ENCODE results near the gene SETD5.

Gene SETD5

GRCh38 chr3:9401986-9402385 lies 4.6 kb downstream of the SETD5 start:
- H3K9me3 ChIP-seq (ENCODE audit: low read length) = no peaks in the 10 kb centered on the region
- H3K36me3 ChIP-seq (ENCODE audit: insufficient read depth, low read length) = no peaks in the 10 kb centered on the region
- peak overlapping the region; percentile 72 for H3K27ac ChIP-seq (ENCODE audit: low read depth, low read length)
- H3K27me3 ChIP-seq (ENCODE audit: control insufficient read depth in 1 of 2, insufficient read depth in 2 of 2, low read length in 2 of 2) = no peaks in the 10 kb centered on the region
- peak overlapping the region; percentile 7 for H3K9ac ChIP-seq (ENCODE audit: low read length)
- peaks cover 70% of the 10 kb centered on the region for H3K4me1 ChIP-seq (ENCODE audit: insufficient read depth, low read length)
- peak overlapping the region in 1 of 2 donors; percentile 29 for H3K4me3 ChIP-seq (ENCODE audit: low read depth in 1 of 2, low read length in 2 of 2)

GRCh38 chr3:9402410-9403228 lies 5.2 kb downstream of the SETD5 start:
- Histone ChIP-seq H3K36me3 (ENCODE audit: insufficient read depth, low read length) (no peaks in the 10 kb centered on the region), H3K27me3 (ENCODE audit: control insufficient read depth in 1 of 2, insufficient read depth in 2 of 2, low read length in 2 of 2) (no peaks in the 10 kb centered on the region), H3K27ac (ENCODE audit: low read depth, low read length) (peak overlapping the region; percentile 72), H3K4me3 (ENCODE audit: low read depth in 1 of 2, low read length in 2 of 2) (peak overlapping the region in 1 of 2 donors; percentile 29), H3K9ac (ENCODE audit: low read length) (peak overlapping the region; percentile 7), H3K4me1 (ENCODE audit: insufficient read depth, low read length) (peaks cover 75% of the 10 kb centered on the region), H3K9me3 (ENCODE audit: low read length) (no peaks in the 10 kb centered on the region)

DNA sequence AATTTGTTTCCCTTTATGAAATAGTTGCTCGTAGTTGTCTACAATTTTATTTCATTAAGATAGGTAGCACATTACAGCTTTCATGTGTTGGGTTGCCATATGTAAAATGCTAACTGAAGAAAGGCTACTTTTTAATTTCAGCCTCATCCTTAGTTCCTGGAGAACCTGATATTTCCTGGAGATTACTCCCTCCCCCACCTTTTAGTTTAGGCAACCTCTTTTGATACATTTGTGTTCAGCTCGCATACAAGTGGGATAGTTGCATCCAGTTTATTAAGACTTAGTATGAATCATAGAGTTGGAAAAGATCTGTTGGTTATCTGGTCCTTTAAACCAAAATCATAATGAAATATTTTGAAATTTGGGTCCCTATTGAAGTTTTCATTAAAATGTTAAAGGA lies 6.0 kb downstream of the SETD5 start:
- H3K4me3 ChIP-seq (ENCODE audit: low read depth in 1 of 2, low read length in 2 of 2) = no peak overlapping the region
- H3K4me1 ChIP-seq (ENCODE audit: insufficient read depth, low read length) = peaks cover 80% of the 10 kb centered on the region
- H3K27ac ChIP-seq (ENCODE audit: low read depth, low read length) = no peak overlapping the region

GRCh38 chr3:9404680-9405079 lies 7.3 kb downstream of the SETD5 start:
- Histone ChIP-seq H3K27me3 (ENCODE audit: control insufficient read depth in 1 of 2, insufficient read depth in 2 of 2, low read length in 2 of 2) (no peaks in the 10 kb centered on the region), H3K27ac (ENCODE audit: low read depth, low read length) (no peak overlapping the region), H3K4me3 (ENCODE audit: low read depth in 1 of 2, low read length in 2 of 2) (peak overlapping the region in 1 of 2 donors; percentile 1), H3K4me1 (ENCODE audit: insufficient read depth, low read length) (peaks cover 84% of the 10 kb centered on the region), H3K9me3 (ENCODE audit: low read length) (no peaks in the 10 kb centered on the region), H3K9ac (ENCODE audit: low read length) (peak overlapping the region; percentile 17), H3K36me3 (ENCODE audit: insufficient read depth, low read length) (no peaks in the 10 kb centered on the region)

More for the DNA sequence above, 6.0 kb downstream of the SETD5 start:
- no peaks in the 10 kb centered on the region for H3K36me3 ChIP-seq (ENCODE audit: insufficient read depth, low read length)
- no peaks in the 10 kb centered on the region for H3K9me3 ChIP-seq (ENCODE audit: low read length)
- H3K27me3 ChIP-seq (ENCODE audit: control insufficient read depth in 1 of 2, insufficient read depth in 2 of 2, low read length in 2 of 2) = no peaks in the 10 kb centered on the region
- H3K9ac ChIP-seq (ENCODE audit: low read length) = no peak overlapping the region

DNA sequence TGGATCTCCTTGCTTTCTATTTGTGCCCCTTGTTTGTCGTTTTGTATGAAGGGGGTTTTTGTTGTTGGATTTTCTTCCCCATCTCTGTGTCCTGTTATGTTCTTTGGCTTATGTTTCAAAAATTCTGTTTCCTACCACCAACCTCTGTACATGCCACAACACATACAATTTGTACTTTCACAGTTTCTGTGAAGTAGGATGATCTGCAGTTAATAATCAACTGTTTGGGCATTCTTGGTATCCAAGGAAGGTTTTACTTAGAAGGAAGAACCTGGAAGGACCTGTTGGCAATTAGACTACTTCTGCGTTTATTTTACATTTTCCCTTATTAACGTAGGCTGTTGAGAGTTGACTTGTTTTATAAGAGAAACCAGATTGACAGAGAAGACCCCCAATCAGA lies 8.3 kb downstream of the SETD5 start:
- no peak overlapping the region for H3K4me3 ChIP-seq (ENCODE audit: low read depth in 1 of 2, low read length in 2 of 2)
- no peaks in the 10 kb centered on the region for H3K9me3 ChIP-seq (ENCODE audit: low read length)
- peaks cover 82% of the 10 kb centered on the region for H3K4me1 ChIP-seq (ENCODE audit: insufficient read depth, low read length)
- peak overlapping the region; percentile 1 for H3K27ac ChIP-seq (ENCODE audit: low read depth, low read length)
- H3K36me3 ChIP-seq (ENCODE audit: insufficient read depth, low read length) = no peaks in the 10 kb centered on the region
- H3K27me3 ChIP-seq (ENCODE audit: control insufficient read depth in 1 of 2, insufficient read depth in 2 of 2, low read length in 2 of 2) = no peaks in the 10 kb centered on the region
- H3K9ac ChIP-seq (ENCODE audit: low read length) = no peak overlapping the region

DNA sequence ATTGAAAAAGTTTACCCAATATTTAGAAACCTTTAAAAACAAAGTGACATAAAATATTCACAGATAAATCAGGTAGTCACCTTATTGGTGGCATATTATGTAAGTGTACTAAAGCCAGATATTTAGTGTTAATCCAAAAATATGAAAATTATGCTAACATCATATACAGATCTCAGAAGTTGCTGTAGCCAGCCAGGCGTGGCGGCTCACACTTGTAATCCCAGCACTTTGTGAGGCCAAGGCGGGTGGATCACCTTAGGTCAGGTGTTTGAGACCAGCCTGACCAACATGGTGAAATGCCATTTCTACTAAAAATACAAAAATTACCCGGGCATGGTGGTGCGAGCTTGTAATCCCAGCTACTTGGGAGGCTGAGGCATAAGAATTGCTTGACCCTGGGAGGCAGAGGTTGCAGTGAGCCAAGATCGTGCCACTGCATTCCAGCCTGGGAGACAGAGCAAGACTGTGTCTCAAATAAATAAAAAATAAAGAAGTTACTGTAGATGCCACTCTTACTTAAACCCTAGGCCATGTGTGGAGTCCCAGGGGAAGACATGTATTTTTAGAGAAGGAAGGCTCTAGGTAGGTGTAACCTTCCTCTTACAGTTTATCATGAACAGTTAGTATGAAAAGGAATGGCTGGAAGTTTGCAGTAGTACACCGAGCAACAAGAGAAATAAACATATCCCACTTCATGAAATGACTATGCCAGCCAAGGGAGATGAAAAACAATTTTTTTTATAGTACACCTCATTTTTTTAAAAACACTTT lies 9.6 kb downstream of the SETD5 start:
- Histone ChIP-seq H3K4me3 (ENCODE audit: low read depth in 1 of 2, low read length in 2 of 2) (no peak overlapping the region), H3K27me3 (ENCODE audit: control insufficient read depth in 1 of 2, insufficient read depth in 2 of 2, low read length in 2 of 2) (no peaks in the 10 kb centered on the region), H3K9ac (ENCODE audit: low read length) (no peak overlapping the region), H3K4me1 (ENCODE audit: insufficient read depth, low read length) (peaks cover 72% of the 10 kb centered on the region), H3K36me3 (ENCODE audit: insufficient read depth, low read length) (no peaks in the 10 kb centered on the region), H3K27ac (ENCODE audit: low read depth, low read length) (no peak overlapping the region), H3K9me3 (ENCODE audit: low read length) (no peaks in the 10 kb centered on the region)

GRCh38 chr3:9408061-9408460 lies 10.6 kb downstream of the SETD5 start:
- Histone ChIP-seq H3K9me3 (ENCODE audit: low read length) (no peaks in the 10 kb centered on the region), H3K27ac (ENCODE audit: low read depth, low read length) (no peak overlapping the region), H3K4me3 (ENCODE audit: low read depth in 1 of 2, low read length in 2 of 2) (no peak overlapping the region), H3K27me3 (ENCODE audit: control insufficient read depth in 1 of 2, insufficient read depth in 2 of 2, low read length in 2 of 2) (no peaks in the 10 kb centered on the region), H3K9ac (ENCODE audit: low read length) (no peak overlapping the region), H3K4me1 (ENCODE audit: insufficient read depth, low read length) (peaks cover 72% of the 10 kb centered on the region), H3K36me3 (ENCODE audit: insufficient read depth, low read length) (no peaks in the 10 kb centered on the region)

DNA sequence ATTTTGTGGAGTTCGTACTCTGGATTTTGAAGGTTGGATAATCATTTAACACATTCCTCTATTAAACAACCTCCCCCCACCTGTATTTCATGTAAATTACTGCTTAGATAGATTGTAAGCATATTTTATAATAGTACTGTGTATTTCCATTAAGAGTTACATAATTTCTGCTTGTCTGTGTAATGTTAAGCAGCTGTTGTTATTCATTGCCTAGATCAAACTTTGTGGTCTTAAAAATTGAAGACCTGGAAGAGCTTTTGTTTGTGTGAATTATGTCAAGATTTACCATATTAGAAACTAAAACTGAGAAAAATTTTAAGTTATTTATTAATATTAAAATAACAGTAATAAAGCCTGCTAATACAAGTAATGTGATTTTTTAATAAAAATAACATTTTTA lies 11.1 kb downstream of the SETD5 start:
- Histone ChIP-seq H3K27ac (ENCODE audit: low read depth, low read length) (no peak overlapping the region), H3K4me3 (ENCODE audit: low read depth in 1 of 2, low read length in 2 of 2) (no peak overlapping the region), H3K9ac (ENCODE audit: low read length) (no peak overlapping the region), H3K36me3 (ENCODE audit: insufficient read depth, low read length) (no peaks in the 10 kb centered on the region), H3K4me1 (ENCODE audit: insufficient read depth, low read length) (peaks cover 72% of the 10 kb centered on the region), H3K9me3 (ENCODE audit: low read length) (no peaks in the 10 kb centered on the region), H3K27me3 (ENCODE audit: control insufficient read depth in 1 of 2, insufficient read depth in 2 of 2, low read length in 2 of 2) (no peaks in the 10 kb centered on the region)

DNA sequence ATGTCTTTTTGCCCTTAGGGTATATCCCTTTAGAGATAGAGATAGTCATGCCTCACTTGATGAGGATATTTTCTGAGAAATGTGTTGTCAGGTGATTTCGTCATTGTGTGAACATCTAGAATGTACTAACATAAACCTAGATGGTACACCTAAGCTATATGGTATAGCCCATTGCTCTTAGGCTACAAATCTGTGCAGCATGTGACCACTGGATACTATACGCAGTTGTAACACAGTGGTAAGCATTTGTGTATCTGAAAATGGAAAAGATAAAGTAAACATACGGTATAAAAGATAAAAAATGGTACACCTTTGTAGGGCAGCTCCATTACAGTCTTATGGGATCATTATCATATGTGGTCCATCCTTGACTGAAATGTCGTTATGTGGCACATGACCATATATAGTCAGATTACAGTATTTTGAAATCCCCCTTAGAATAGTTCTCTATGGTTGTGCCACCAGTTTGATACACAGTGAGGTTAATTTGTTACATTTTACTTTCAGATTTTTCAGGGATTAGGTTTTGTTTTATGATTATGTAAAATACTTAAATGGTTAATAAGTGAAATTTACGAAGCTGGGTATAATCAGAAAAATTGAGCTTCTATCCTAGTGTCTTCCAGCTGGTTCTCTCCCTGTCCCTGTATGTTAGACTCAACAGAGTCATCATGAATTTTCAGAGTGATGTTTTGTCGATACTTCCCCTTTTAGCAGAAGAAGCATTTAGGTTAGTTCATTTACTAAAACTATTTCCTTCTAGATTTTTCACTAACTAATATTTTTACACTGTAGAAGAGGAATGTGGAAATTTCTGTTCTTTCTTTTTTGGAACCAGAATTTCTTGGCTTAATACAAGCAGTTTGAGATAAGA lies 12.8 kb downstream of the SETD5 start:
- Histone ChIP-seq H3K27ac (ENCODE audit: low read depth, low read length) (no peak overlapping the region), H3K9me3 (ENCODE audit: low read length) (no peaks in the 10 kb centered on the region), H3K36me3 (ENCODE audit: insufficient read depth, low read length) (no peaks in the 10 kb centered on the region), H3K27me3 (ENCODE audit: control insufficient read depth in 1 of 2, insufficient read depth in 2 of 2, low read length in 2 of 2) (no peaks in the 10 kb centered on the region), H3K4me3 (ENCODE audit: low read depth in 1 of 2, low read length in 2 of 2) (no peak overlapping the region), H3K4me1 (ENCODE audit: insufficient read depth, low read length) (peaks cover 69% of the 10 kb centered on the region), H3K9ac (ENCODE audit: low read length) (no peak overlapping the region)

DNA sequence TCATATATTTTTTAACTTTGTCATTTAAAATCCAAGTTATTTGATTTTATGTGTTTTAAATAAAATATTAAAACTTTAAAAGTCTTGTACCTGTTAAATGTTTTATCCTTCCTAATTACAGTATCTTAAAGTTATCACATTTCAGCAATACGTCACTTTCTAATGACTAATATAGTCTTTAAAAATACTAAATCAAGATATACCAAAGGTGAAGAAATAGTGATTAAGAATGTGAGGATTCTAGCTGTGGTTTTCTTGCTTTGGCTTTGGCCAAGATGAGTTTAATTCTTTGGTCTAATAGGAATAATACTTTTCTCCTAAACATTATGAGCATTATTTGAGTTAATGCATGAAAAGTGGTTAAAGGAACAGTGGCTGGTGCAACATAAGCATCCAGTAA lies 13.9 kb downstream of the SETD5 start:
- Histone ChIP-seq H3K4me1 (ENCODE audit: insufficient read depth, low read length) (peaks cover 62% of the 10 kb centered on the region), H3K9ac (ENCODE audit: low read length) (no peak overlapping the region), H3K36me3 (ENCODE audit: insufficient read depth, low read length) (peaks cover 4% of the 10 kb centered on the region), H3K4me3 (ENCODE audit: low read depth in 1 of 2, low read length in 2 of 2) (no peak overlapping the region), H3K9me3 (ENCODE audit: low read length) (no peaks in the 10 kb centered on the region), H3K27ac (ENCODE audit: low read depth, low read length) (no peak overlapping the region), H3K27me3 (ENCODE audit: control insufficient read depth in 1 of 2, insufficient read depth in 2 of 2, low read length in 2 of 2) (no peaks in the 10 kb centered on the region)

DNA sequence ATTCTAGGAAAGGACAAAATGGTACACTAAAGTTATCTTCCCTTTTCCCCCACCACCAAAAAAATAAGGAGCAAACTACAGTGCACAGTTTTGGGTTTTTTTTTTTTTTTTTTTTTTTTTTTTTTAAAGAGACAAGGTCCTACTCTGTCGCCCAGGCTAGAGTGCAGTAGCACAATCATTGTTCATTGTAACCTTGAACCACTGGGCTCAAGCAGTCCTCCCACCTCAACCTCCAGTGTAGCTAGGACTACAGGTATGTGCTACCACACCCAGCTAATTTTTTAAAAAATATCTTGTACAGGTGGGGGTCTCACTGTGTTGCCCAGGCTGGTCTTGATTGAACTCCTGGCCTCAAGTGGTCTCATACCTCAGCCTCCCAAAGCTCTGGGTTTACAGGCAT lies 14.9 kb downstream of the SETD5 start:
- H3K4me1 ChIP-seq (ENCODE audit: insufficient read depth, low read length) = peaks cover 62% of the 10 kb centered on the region
- H3K27ac ChIP-seq (ENCODE audit: low read depth, low read length) = no peak overlapping the region
- H3K9me3 ChIP-seq (ENCODE audit: low read length) = no peaks in the 10 kb centered on the region
- H3K27me3 ChIP-seq (ENCODE audit: control insufficient read depth in 1 of 2, insufficient read depth in 2 of 2, low read length in 2 of 2) = no peaks in the 10 kb centered on the region
- no peak overlapping the region for H3K9ac ChIP-seq (ENCODE audit: low read length)
- H3K36me3 ChIP-seq (ENCODE audit: insufficient read depth, low read length) = peaks cover 4% of the 10 kb centered on the region
- H3K4me3 ChIP-seq (ENCODE audit: low read depth in 1 of 2, low read length in 2 of 2) = no peak overlapping the region

Measured in muscle layer of colon (tissue), 2 donors.